H9 (cell line): ENCODE data around the gene DHX30. TPM values are rescaled to one million over a fixed set of nuclear protein-coding genes. Genes with fewer than 3 reads are reported as not detected.

Source experiments
- DNase-seq: peaks from one replicate; pipeline ENCODE4 v3.0.0-alpha.2; 2017
- H2AFZ ChIP-seq: one replicate; pipeline ENCODE4 v1.6.1; 2013; ENCODE audit warnings: mild to moderate bottlenecking, low read length, control low read depth, moderate library complexity
- H2AK5ac ChIP-seq: 2 replicates; pipeline ENCODE4 v1.6.1; 2013; ENCODE audit warnings: low read length, control low read depth, mixed read lengths; ENCODE audit not compliant: insufficient read length
- H2BK120ac ChIP-seq: one replicate; pipeline ENCODE4 v1.6.1; 2013; ENCODE audit warnings: low read depth, mild to moderate bottlenecking, low read length, control low read depth, inconsistent platforms; ENCODE audit not compliant: poor library complexity, severe bottlenecking
- H2BK12ac ChIP-seq: 2 replicates; pipeline ENCODE4 v1.6.1; 2013; ENCODE audit warnings: low read length, control low read depth, mixed read lengths, low read depth; ENCODE audit not compliant: insufficient read length
- H2BK15ac ChIP-seq: 2 replicates; pipeline ENCODE4 v1.6.1; 2013; ENCODE audit warnings: low read depth, low read length, control low read depth
- H2BK20ac ChIP-seq: one replicate; pipeline ENCODE4 v1.6.1; 2013; ENCODE audit warnings: low read depth, mild to moderate bottlenecking, low read length, control low read depth, inconsistent platforms; ENCODE audit not compliant: poor library complexity, severe bottlenecking
- H2BK5ac ChIP-seq: 2 replicates; pipeline ENCODE4 v1.6.1; 2013; ENCODE audit warnings: low read length, control low read depth, mixed read lengths; ENCODE audit not compliant: insufficient read length
- H3K14ac ChIP-seq: 2 replicates; pipeline ENCODE4 v1.6.1; 2013; ENCODE audit warnings: low read length, control low read depth; ENCODE audit not compliant: insufficient read depth
- H3K18ac ChIP-seq: 2 replicates; pipeline ENCODE4 v1.6.1; 2013; ENCODE audit warnings: low read depth, mild to moderate bottlenecking, mixed read lengths, low read length, control low read depth; ENCODE audit not compliant: insufficient read length
- H3K23ac ChIP-seq: 2 replicates; pipeline ENCODE4 v1.6.1; 2013; ENCODE audit warnings: low read length, control low read depth, mixed read lengths, low read depth; ENCODE audit not compliant: insufficient read length
- H3K23me2 ChIP-seq: 2 replicates; pipeline ENCODE4 v1.6.1; 2013; ENCODE audit warnings: low read depth, mild to moderate bottlenecking, mixed read lengths, low read length, control low read depth; ENCODE audit not compliant: insufficient read length, poor library complexity, severe bottlenecking
- H3K27ac ChIP-seq: 2 replicates; pipeline ENCODE4 v1.5.1; 2013; ENCODE audit warnings: low read length, control low read depth, mixed read lengths, low read depth; ENCODE audit not compliant: insufficient read length
- H3K27me3 ChIP-seq: 2 replicates; pipeline ENCODE4 v1.6.1; 2013; ENCODE audit warnings: low read length, control low read depth, inconsistent platforms; ENCODE audit not compliant: insufficient read depth
- H3K4ac ChIP-seq: 2 replicates; pipeline ENCODE4 v1.6.1; 2013; ENCODE audit warnings: low read depth, mild to moderate bottlenecking, control low read depth, inconsistent platforms, low read length, moderate library complexity
- H3K4me1 ChIP-seq: 2 replicates; pipeline ENCODE4 v1.6.1; 2013; ENCODE audit warnings: low read length, control low read depth, inconsistent platforms; ENCODE audit not compliant: insufficient read depth
- H3K4me2 ChIP-seq: 2 replicates; pipeline ENCODE4 v1.6.1; 2013; ENCODE audit warnings: low read length, control low read depth, mixed read lengths; ENCODE audit not compliant: insufficient read length, insufficient read depth
- H3K56ac ChIP-seq: 2 replicates; pipeline ENCODE4 v1.6.1; 2013; ENCODE audit warnings: low read depth, mild to moderate bottlenecking, mixed read lengths, low read length, control low read depth; ENCODE audit not compliant: insufficient read length
- H3K79me1 ChIP-seq: 2 replicates; pipeline ENCODE4 v1.6.1; 2013; ENCODE audit warnings: low read depth, mild to moderate bottlenecking, moderate library complexity, low read length, control low read depth, inconsistent platforms; ENCODE audit not compliant: insufficient read depth, poor library complexity, severe bottlenecking
- H3K79me2 ChIP-seq: 2 replicates; pipeline ENCODE4 v1.6.1; 2013; ENCODE audit warnings: low read length, control low read depth, inconsistent platforms; ENCODE audit not compliant: insufficient read depth
- H3K9ac ChIP-seq: 2 replicates; pipeline ENCODE4 v1.6.1; 2013; ENCODE audit warnings: low read length, control low read depth, mixed read lengths; ENCODE audit not compliant: insufficient read length; ENCODE audit errors: extremely low read depth
- H3K9me3 ChIP-seq: one replicate; pipeline ENCODE4 v1.6.1; 2013; ENCODE audit warnings: low read depth, low read length, inconsistent platforms; ENCODE audit not compliant: control insufficient read depth
- H3T11ph ChIP-seq: one replicate; pipeline ENCODE4 v1.6.1; 2013; ENCODE audit warnings: mild to moderate bottlenecking, low read length, control low read depth, inconsistent platforms
- H4K20me1 ChIP-seq: one replicate; pipeline ENCODE4 v1.6.1; 2013; ENCODE audit not compliant: control insufficient read depth, insufficient read length, insufficient read depth
- H4K5ac ChIP-seq: 2 replicates; pipeline ENCODE4 v1.6.1; 2013; ENCODE audit warnings: low read depth, mild to moderate bottlenecking, mixed read lengths, low read length, control low read depth; ENCODE audit not compliant: insufficient read length
- H4K8ac ChIP-seq: replicated peaks from 2 replicates; pipeline ENCODE4 v1.6.1; 2013; ENCODE audit warnings: low read length, control low read depth, mixed read lengths, low read depth; ENCODE audit not compliant: insufficient read length
- H4K91ac ChIP-seq: 2 replicates; pipeline ENCODE4 v1.6.1; 2013; ENCODE audit warnings: low read depth, mild to moderate bottlenecking, moderate library complexity, mixed read lengths, low read length, control low read depth; ENCODE audit not compliant: insufficient read length
- H3K27ac Mint-ChIP-seq, 3 experiments: 2 replicates in 2 of 3; 3 replicates in 1 of 3; pipeline ENCODE4 v1.8.0; 2020 to 2021; ENCODE audit warnings: mixed read lengths in 3 of 3, mild to moderate bottlenecking in 1 of 3, moderate library complexity in 1 of 3
- H3K27me3 Mint-ChIP-seq: 2 replicates; pipeline ENCODE4 v1.8.0; 2021; ENCODE audit warnings: low read depth, mild to moderate bottlenecking, moderate library complexity, mixed read lengths
- H3K36me3 Mint-ChIP-seq, 3 experiments: 2 replicates in 2 of 3; 3 replicates in 1 of 3; pipeline ENCODE4 v1.8.0; 2020 to 2021; ENCODE audit warnings: low read depth in 3 of 3, mixed read lengths in 3 of 3; ENCODE audit not compliant: insufficient read depth in 1 of 3
- H3K4me1 Mint-ChIP-seq, 2 experiments: 2 replicates each; pipeline ENCODE4 v1.8.0; 2020; ENCODE audit warnings: mixed read lengths in 2 of 2
- H3K4me3 Mint-ChIP-seq, 2 experiments: 2 replicates in 1 of 2; 3 replicates in 1 of 2; pipeline ENCODE4 v1.8.0; 2020 to 2021; ENCODE audit warnings: mild to moderate bottlenecking in 2 of 2, mixed read lengths in 2 of 2, moderate library complexity in 1 of 2
- H3K9me3 Mint-ChIP-seq, 2 experiments: 2 replicates in 1 of 2; 3 replicates in 1 of 2; pipeline ENCODE4 v1.8.0; 2020; ENCODE audit warnings: mild to moderate bottlenecking in 2 of 2, mixed read lengths in 2 of 2, moderate library complexity in 1 of 2
- WGBS: extraction: QIAGEN DNeasy Blood & Tissue Kit; methylation state at CpG from one replicate; pipeline ENCODE4 v1.1.7; 2013; ENCODE audit warnings: missing lambda C conversion rate, low lambda C conversion rate, mixed read lengths; ENCODE audit not compliant: insufficient read length; ENCODE audit errors: extremely low coverage; 5-methylcytosine and 5-hydroxymethylcytosine counted together
- total RNA-seq: library from RNA; stranded (reverse); gene quantifications from 2 replicates; pipeline ENCODE4 v1.2.1, GENCODE V29; 2021
- TF ChIP-seq, protein P1 (sequence below): fragments of 200-600 bp; sonication (generic); conservative IDR thresholded peaks from 3 replicates; pipeline ENCODE4 v1.8.0; 2021; ENCODE audit warnings: antibody characterized with exemption, mild to moderate bottlenecking

DHX30 gene
- total RNA-seq, 1 experiment from 2014 or later: 107 TPM

GRCh38 chr3:47803480-47804025 is 615 bp downstream of the DHX30 start:
- TF ChIP-seq, protein P1, sequence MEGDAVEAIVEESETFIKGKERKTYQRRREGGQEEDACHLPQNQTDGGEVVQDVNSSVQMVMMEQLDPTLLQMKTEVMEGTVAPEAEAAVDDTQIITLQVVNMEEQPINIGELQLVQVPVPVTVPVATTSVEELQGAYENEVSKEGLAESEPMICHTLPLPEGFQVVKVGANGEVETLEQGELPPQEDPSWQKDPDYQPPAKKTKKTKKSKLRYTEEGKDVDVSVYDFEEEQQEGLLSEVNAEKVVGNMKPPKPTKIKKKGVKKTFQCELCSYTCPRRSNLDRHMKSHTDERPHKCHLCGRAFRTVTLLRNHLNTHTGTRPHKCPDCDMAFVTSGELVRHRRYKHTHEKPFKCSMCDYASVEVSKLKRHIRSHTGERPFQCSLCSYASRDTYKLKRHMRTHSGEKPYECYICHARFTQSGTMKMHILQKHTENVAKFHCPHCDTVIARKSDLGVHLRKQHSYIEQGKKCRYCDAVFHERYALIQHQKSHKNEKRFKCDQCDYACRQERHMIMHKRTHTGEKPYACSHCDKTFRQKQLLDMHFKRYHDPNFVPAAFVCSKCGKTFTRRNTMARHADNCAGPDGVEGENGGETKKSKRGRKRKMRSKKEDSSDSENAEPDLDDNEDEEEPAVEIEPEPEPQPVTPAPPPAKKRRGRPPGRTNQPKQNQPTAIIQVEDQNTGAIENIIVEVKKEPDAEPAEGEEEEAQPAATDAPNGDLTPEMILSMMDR: no peak
- no peak overlapping the region for H2BK20ac ChIP-seq
- Mint-ChIP-seq H3K4me3 (peak overlapping the region; percentile 95 to 99), H3K27ac (peak overlapping the region; percentile 95 to 100 (median 99)), H3K36me3 (peaks cover 10 to 17% (median 13%) of the 10 kb centered on the region in 3 experiments; a peak in 6 of 7 replicates), H3K9me3 (no peaks in the 10 kb centered on the region), H3K4me1 (peaks cover 15 to 20% of the 10 kb centered on the region in 2 experiments), H3K27me3 (no peaks in the 10 kb centered on the region)
- H3K23me2 ChIP-seq: peaks cover 10% of the 10 kb centered on the region
- no peaks in the 10 kb centered on the region for H3K9me3 ChIP-seq
- H4K91ac ChIP-seq: no peak overlapping the region
- H4K20me1 ChIP-seq: no peaks in the 10 kb centered on the region
- no peak overlapping the region for H3K56ac ChIP-seq
- peak overlapping the region; percentile 95 for H3K18ac ChIP-seq
- no peak overlapping the region for H3K23ac ChIP-seq
- peak overlapping the region; percentile 9 for H4K5ac ChIP-seq
- no peak overlapping the region for H3T11ph ChIP-seq
- peak overlapping the region; percentile 93 for H3K9ac ChIP-seq
- no peak overlapping the region for H2BK5ac ChIP-seq
- H2BK120ac ChIP-seq: peak overlapping the region; percentile 74
- no peak overlapping the region for H2BK15ac ChIP-seq
- H2AK5ac ChIP-seq: no peak overlapping the region
- DNase-seq: no peak
- H4K8ac ChIP-seq: no peak overlapping the region
- WGBS: no CpG with 5 or more reads among the region's 20 CpGs
- peak overlapping the region; percentile 77 for H3K4me2 ChIP-seq
- peaks cover 5% of the 10 kb centered on the region for H3K79me1 ChIP-seq
- no peaks in the 10 kb centered on the region for H3K27me3 ChIP-seq
- no peaks in the 10 kb centered on the region for H3K4me1 ChIP-seq
- peak overlapping the region; percentile 96 for H3K14ac ChIP-seq
- no peak overlapping the region for H2BK12ac ChIP-seq
- H3K79me2 ChIP-seq: peaks cover 8% of the 10 kb centered on the region; the same call in 1 of the 2 replicates
- H3K27ac ChIP-seq: no peak overlapping the region
- no peak overlapping the region for H2AFZ ChIP-seq
- peak overlapping the region; percentile 68; the same call in 1 of the 2 replicates for H3K4ac ChIP-seq
